ENCODE measurements around the gene PTPN2.

Gene PTPN2

GRCh38 chr18:12839057-12839525, 44.9 kb downstream of the PTPN2 start:
- no peak overlapping the region for H3K4me3 ChIP-seq (ENCODE audit: insufficient read length, low read depth)
- TF ChIP-seq SUZ12 (IDR thresholded peaks at IDR 0.05; ENCODE audit: extremely low read depth, insufficient read depth, insufficient read length), result no peak
- no peak for TF ChIP-seq ZNF274 (IDR thresholded peaks at IDR 0.05; ENCODE audit: low read depth, low read length)
- no peak for TF ChIP-seq YY1 (IDR thresholded peaks at IDR 0.05; ENCODE audit: insufficient read depth, insufficient read length)
- no peak for DNase-seq (ENCODE audit: low read depth, low spot score)
- H3K36me3 ChIP-seq (ENCODE audit: insufficient read depth, insufficient read length, low read length), result peaks cover 21% of the 10 kb centered on the region
- no peaks in the 10 kb centered on the region for H3K9me3 ChIP-seq (ENCODE audit: insufficient read depth, low read length)
- no peak overlapping the region for H3K9ac ChIP-seq (ENCODE audit: insufficient read length, low read depth)
- H3K27me3 ChIP-seq (ENCODE audit: insufficient read depth, insufficient read length), result no peaks in the 10 kb centered on the region
- no peaks in the 10 kb centered on the region for H3K4me1 ChIP-seq (ENCODE audit: insufficient read depth, insufficient read length)

GRCh38 chr18:12838178-12838634, 45.8 kb downstream of the PTPN2 start:
- no peak for TF ChIP-seq YY1 (IDR thresholded peaks at IDR 0.05; ENCODE audit: insufficient read depth, insufficient read length)
- TF ChIP-seq SUZ12 (IDR thresholded peaks at IDR 0.05; ENCODE audit: extremely low read depth, insufficient read depth, insufficient read length), result no peak
- TF ChIP-seq ZNF274 (IDR thresholded peaks at IDR 0.05; ENCODE audit: low read depth, low read length), result no peak
- H3K4me1 ChIP-seq (ENCODE audit: insufficient read depth, insufficient read length), result no peaks in the 10 kb centered on the region
- no peak overlapping the region for H3K9ac ChIP-seq (ENCODE audit: insufficient read length, low read depth)
- H3K4me3 ChIP-seq (ENCODE audit: insufficient read length, low read depth), result no peak overlapping the region
- H3K36me3 ChIP-seq (ENCODE audit: insufficient read depth, insufficient read length, low read length), result peaks cover 26% of the 10 kb centered on the region
- no peaks in the 10 kb centered on the region for H3K27me3 ChIP-seq (ENCODE audit: insufficient read depth, insufficient read length)
- DNase-seq (ENCODE audit: low read depth, low spot score), result no peak
- no peaks in the 10 kb centered on the region for H3K9me3 ChIP-seq (ENCODE audit: insufficient read depth, low read length)

- TF ChIP-seq YY1 (IDR thresholded peaks at IDR 0.05; ENCODE audit: insufficient read depth, insufficient read length) (no peak), SUZ12 (IDR thresholded peaks at IDR 0.05; ENCODE audit: extremely low read depth, insufficient read depth, insufficient read length) (no peak), ZNF274 (IDR thresholded peaks at IDR 0.05; ENCODE audit: low read depth, low read length) (no peak)
- no peaks in the 10 kb centered on the region for H3K9me3 ChIP-seq (ENCODE audit: insufficient read depth, low read length)
- H3K4me3 ChIP-seq (ENCODE audit: insufficient read length, low read depth), result no peak overlapping the region
- H3K27me3 ChIP-seq (ENCODE audit: insufficient read depth, insufficient read length), result no peaks in the 10 kb centered on the region
- H3K9ac ChIP-seq (ENCODE audit: insufficient read length, low read depth), result no peak overlapping the region
- peaks cover 30% of the 10 kb centered on the region for H3K36me3 ChIP-seq (ENCODE audit: insufficient read depth, insufficient read length, low read length)
- no peaks in the 10 kb centered on the region for H3K4me1 ChIP-seq (ENCODE audit: insufficient read depth, insufficient read length)
- DNase-seq (ENCODE audit: low read depth, low spot score), result no peak
Observed at GRCh38 chr18:12837747-12838146, 46.3 kb downstream of the PTPN2 start.

GRCh38 chr18:12836551-12836950, 47.5 kb downstream of the PTPN2 start:
- TF ChIP-seq YY1 (IDR thresholded peaks at IDR 0.05; ENCODE audit: insufficient read depth, insufficient read length) (no peak), ZNF274 (IDR thresholded peaks at IDR 0.05; ENCODE audit: low read depth, low read length) (no peak), SUZ12 (IDR thresholded peaks at IDR 0.05; ENCODE audit: extremely low read depth, insufficient read depth, insufficient read length) (no peak)
- Histone ChIP-seq H3K36me3 (ENCODE audit: insufficient read depth, insufficient read length, low read length) (peaks cover 31% of the 10 kb centered on the region), H3K27me3 (ENCODE audit: insufficient read depth, insufficient read length) (no peaks in the 10 kb centered on the region), H3K4me1 (ENCODE audit: insufficient read depth, insufficient read length) (no peaks in the 10 kb centered on the region), H3K9ac (ENCODE audit: insufficient read length, low read depth) (no peak overlapping the region), H3K4me3 (ENCODE audit: insufficient read length, low read depth) (no peak overlapping the region), H3K9me3 (ENCODE audit: insufficient read depth, low read length) (no peaks in the 10 kb centered on the region)
- DNase-seq (ENCODE audit: low read depth, low spot score), result no peak

GRCh38 chr18:12828116-12829051, 55.7 kb downstream of the PTPN2 start:
- no peak for DNase-seq (ENCODE audit: low read depth, low spot score)
- TF ChIP-seq SUZ12 (IDR thresholded peaks at IDR 0.05; ENCODE audit: extremely low read depth, insufficient read depth, insufficient read length) (no peak), ZNF274 (IDR thresholded peaks at IDR 0.05; ENCODE audit: low read depth, low read length) (no peak), YY1 (IDR thresholded peaks at IDR 0.05; ENCODE audit: insufficient read depth, insufficient read length) (no peak)
- Histone ChIP-seq H3K9me3 (ENCODE audit: insufficient read depth, low read length) (0 out of 2 replicates have a peak, but pooled peaks cover 5% of the 10 kb centered on the region), H3K4me3 (ENCODE audit: insufficient read length, low read depth) (no peak overlapping the region), H3K4me1 (ENCODE audit: insufficient read depth, insufficient read length) (no peaks in the 10 kb centered on the region), H3K36me3 (ENCODE audit: insufficient read depth, insufficient read length, low read length) (peaks cover 29% of the 10 kb centered on the region), H3K9ac (ENCODE audit: insufficient read length, low read depth) (no peak overlapping the region), H3K27me3 (ENCODE audit: insufficient read depth, insufficient read length) (no peaks in the 10 kb centered on the region)

GRCh38 chr18:12827588-12827987, 56.4 kb downstream of the PTPN2 start:
- Histone ChIP-seq H3K4me3 (ENCODE audit: insufficient read length, low read depth) (no peak overlapping the region), H3K27me3 (ENCODE audit: insufficient read depth, insufficient read length) (no peaks in the 10 kb centered on the region), H3K9ac (ENCODE audit: insufficient read length, low read depth) (no peak overlapping the region), H3K36me3 (ENCODE audit: insufficient read depth, insufficient read length, low read length) (peaks cover 25% of the 10 kb centered on the region), H3K4me1 (ENCODE audit: insufficient read depth, insufficient read length) (no peaks in the 10 kb centered on the region), H3K9me3 (ENCODE audit: insufficient read depth, low read length) (0 out of 2 replicates have a peak, but pooled peaks cover 5% of the 10 kb centered on the region)
- TF ChIP-seq SUZ12 (IDR thresholded peaks at IDR 0.05; ENCODE audit: extremely low read depth, insufficient read depth, insufficient read length) (no peak), YY1 (IDR thresholded peaks at IDR 0.05; ENCODE audit: insufficient read depth, insufficient read length) (no peak), ZNF274 (IDR thresholded peaks at IDR 0.05; ENCODE audit: low read depth, low read length) (no peak)
- DNase-seq (ENCODE audit: low read depth, low spot score), result no peak

- no peak for TF ChIP-seq ZNF274 (IDR thresholded peaks at IDR 0.05; ENCODE audit: low read depth, low read length)
- no peak for TF ChIP-seq SUZ12 (IDR thresholded peaks at IDR 0.05; ENCODE audit: extremely low read depth, insufficient read depth, insufficient read length)
- no peak for TF ChIP-seq YY1 (IDR thresholded peaks at IDR 0.05; ENCODE audit: insufficient read depth, insufficient read length)
- no peak overlapping the region for H3K9ac ChIP-seq (ENCODE audit: insufficient read length, low read depth)
- no peaks in the 10 kb centered on the region for H3K27me3 ChIP-seq (ENCODE audit: insufficient read depth, insufficient read length)
- DNase-seq (ENCODE audit: low read depth, low spot score), result no peak
- H3K9me3 ChIP-seq (ENCODE audit: insufficient read depth, low read length), result 0 out of 2 replicates have a peak, but pooled peaks cover 5% of the 10 kb centered on the region
- peaks cover 17% of the 10 kb centered on the region for H3K36me3 ChIP-seq (ENCODE audit: insufficient read depth, insufficient read length, low read length)
- H3K4me1 ChIP-seq (ENCODE audit: insufficient read depth, insufficient read length), result no peaks in the 10 kb centered on the region
- H3K4me3 ChIP-seq (ENCODE audit: insufficient read length, low read depth), result no peak overlapping the region
Observed at GRCh38 chr18:12825230-12825629, 58.8 kb downstream of the PTPN2 start.
